Left colon (tissue), 2 donors: ENCODE results near the gene MAD1L1. TPM values are rescaled to one million over a fixed set of nuclear protein-coding genes. Genes with fewer than 3 reads are reported as not detected.

Experiments used
- ATAC-seq: fragments of 200-7000 bp; cut with Tn5 transposase; one replicate; pipeline ENCODE4 v1.9.1; 2020; ENCODE audit warnings: mild to moderate bottlenecking, moderate library complexity
- DNase-seq, 2 donors: peaks; one replicate each; pipeline ENCODE4 v3.0.0-alpha.2; 2020
- intact Hi-C, 2 donors: fragments of 100-400 bp; cut with DNase I in 1 of 2; cut with micrococcal nuclease in 1 of 2; formaldehyde crosslinking; loops; one replicate each; pipeline versions ENCODE4 v1.11.2 to v1.14.0; 2022; cut with DNase I, micrococcal nuclease
- total RNA-seq, 2 donors: library from RNA; stranded (reverse); fragmentation: NEBNext Ultra II Directional; extraction: Animal tissue kit (Norgen Biotek cat#: 25700); gene quantifications; one replicate each; pipeline ENCODE4 v1.2.1, GENCODE V29; 2021
- donor health status: DM: no; HTN: no; CAD: no.
- donor health status: DM: yes; HTN: yes; CAD: no.

Gene MAD1L1
- total RNA-seq, 2 donors from 2014 or later, result 22.1 to 28.2 TPM

GRCh38 chr7:2118056-2118455, 114.7 kb downstream of the MAD1L1 start:
- DNase-seq (no peak), ATAC-seq (no peak)
- intact Hi-C loops, result no loop called here

GRCh38 chr7:2117646-2118045, 115.1 kb downstream of the MAD1L1 start:
- intact Hi-C loops, result no loop called here
- no peak for ATAC-seq

GRCh38 chr7:2116989-2117591, 115.7 kb downstream of the MAD1L1 start:
- intact Hi-C loops, result no loop called here
- DNase-seq (peak in 1 of 2 donors; percentile 48), ATAC-seq (no peak)

More at GRCh38 chr7:2117646-2118045, 115.1 kb downstream of the MAD1L1 start:
- no peak for DNase-seq

- no peak for DNase-seq
- intact Hi-C loops, result no loop called here
- no peak for ATAC-seq
Observed at GRCh38 chr7:2116448-2116810, 116.3 kb downstream of the MAD1L1 start.

GRCh38 chr7:2115760-2116447, 116.8 kb downstream of the MAD1L1 start:
- DNase-seq (no peak), ATAC-seq (no peak)
- intact Hi-C loops, result no loop called here

GRCh38 chr7:2114926-2115759, 117.6 kb downstream of the MAD1L1 start:
- DNase-seq, result no peak
- no peak for ATAC-seq
- intact Hi-C loops, result no loop called here

- intact Hi-C loops, result no loop called here
- no peak for ATAC-seq
Observed at GRCh38 chr7:2114052-2114451, 118.7 kb downstream of the MAD1L1 start.

GRCh38 chr7:2112261-2113198, 120.2 kb downstream of the MAD1L1 start:
- ATAC-seq (no peak), DNase-seq (no peak)
- intact Hi-C loops, result no loop called here

More at GRCh38 chr7:2114052-2114451, 118.7 kb downstream of the MAD1L1 start:
- DNase-seq, result no peak

GRCh38 chr7:2111568-2111967, 121.2 kb downstream of the MAD1L1 start:
- ATAC-seq (no peak), DNase-seq (no peak)
- intact Hi-C loops, result no loop called here

GRCh38 chr7:2110610-2111396, 121.9 kb downstream of the MAD1L1 start:
- intact Hi-C loops, result no loop called here
- DNase-seq (peak in 1 of 2 donors; percentile 38), ATAC-seq (peak; percentile 94)

GRCh38 chr7:2109936-2110609, 122.7 kb downstream of the MAD1L1 start:
- intact Hi-C loops, result no loop called here
- peak; percentile 35 for ATAC-seq
- no peak for DNase-seq

GRCh38 chr7:2109251-2109872, 123.4 kb downstream of the MAD1L1 start:
- no peak for DNase-seq
- no peak for ATAC-seq

GRCh38 chr7:2108501-2109250, 124.1 kb downstream of the MAD1L1 start:
- DNase-seq (no peak), ATAC-seq (no peak)
- intact Hi-C loops, result no loop called here

More at GRCh38 chr7:2109251-2109872, 123.4 kb downstream of the MAD1L1 start:
- intact Hi-C loops, result no loop called here

GRCh38 chr7:2108071-2108455, 124.7 kb downstream of the MAD1L1 start:
- no peak for DNase-seq
- intact Hi-C loops, result no loop called here
- no peak for ATAC-seq

- ATAC-seq (no peak), DNase-seq (no peak)
- intact Hi-C loops, result no loop called here
Observed at GRCh38 chr7:2107386-2108070, 125.2 kb downstream of the MAD1L1 start.

GRCh38 chr7:2106924-2107323, 125.8 kb downstream of the MAD1L1 start:
- DNase-seq (no peak), ATAC-seq (no peak)
- intact Hi-C loops, result no loop called here
